GM04503 (cell line): ENCODE data around the gene KRT26.

ENCODE experiments used
- DNase-seq: peaks from one replicate; pipeline ENCODE4 v3.0.0-alpha.2; 2012; ENCODE audit warnings: low read depth

Gene KRT26

DNA sequence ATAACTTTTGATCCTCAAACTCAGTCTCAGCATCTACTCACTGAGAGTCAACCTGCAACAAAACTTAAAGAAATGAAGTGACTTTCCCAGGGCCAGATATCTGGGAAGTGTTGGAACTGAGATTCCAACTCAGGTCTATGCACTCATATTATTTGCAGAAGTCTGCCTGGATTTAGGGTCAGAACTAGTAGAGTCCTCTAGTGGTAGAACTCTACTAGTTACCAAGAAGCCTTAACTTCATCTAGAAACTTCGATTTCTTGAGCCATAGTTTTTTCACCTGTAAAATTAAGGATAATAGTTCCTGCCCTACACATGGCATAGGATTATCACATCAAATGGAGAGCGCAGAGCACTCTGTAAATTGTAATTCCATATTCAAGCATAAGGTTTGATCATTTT lies 45.1 kb downstream of the KRT26 start:
- no peak for DNase-seq

DNA sequence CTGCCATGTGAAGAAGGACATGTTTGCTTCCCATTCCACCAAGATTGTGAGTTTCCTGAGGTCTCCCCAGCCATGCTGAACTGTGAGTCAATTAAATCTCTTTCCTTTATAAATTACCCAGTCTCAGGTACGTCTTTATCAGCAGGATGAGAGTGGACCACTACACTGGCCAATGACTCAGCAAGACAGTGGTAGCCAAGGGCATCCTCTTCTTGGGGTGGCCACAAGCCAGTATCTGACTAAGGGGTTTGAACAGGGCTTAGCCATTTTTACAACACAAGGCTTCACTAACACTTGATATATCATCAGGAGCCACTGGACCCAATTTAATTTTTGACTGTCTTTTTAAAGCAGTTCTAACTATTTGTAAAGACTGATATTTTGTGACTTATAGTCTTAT lies 47.3 kb downstream of the KRT26 start:
- no peak for DNase-seq

DNA sequence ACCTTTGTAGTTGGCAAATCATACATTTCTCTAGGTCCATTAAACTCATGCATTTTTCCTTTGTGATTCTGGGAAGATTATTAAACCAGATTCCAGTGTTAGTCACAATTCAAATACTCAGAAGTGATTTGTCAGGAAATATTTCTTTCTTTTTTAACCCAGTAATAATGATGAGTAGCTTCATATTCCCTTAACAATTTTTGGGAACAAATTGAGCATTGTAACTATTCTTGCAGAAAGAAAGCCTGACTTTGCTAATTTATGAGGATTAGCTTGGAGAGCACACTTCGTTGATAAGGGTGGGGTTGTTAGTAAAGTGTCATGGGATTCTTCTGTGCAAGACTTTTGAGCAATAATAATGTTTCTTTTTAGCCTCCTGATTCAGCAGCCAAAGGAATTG lies 49.8 kb downstream of the KRT26 start:
- DNase-seq = no peak

DNA sequence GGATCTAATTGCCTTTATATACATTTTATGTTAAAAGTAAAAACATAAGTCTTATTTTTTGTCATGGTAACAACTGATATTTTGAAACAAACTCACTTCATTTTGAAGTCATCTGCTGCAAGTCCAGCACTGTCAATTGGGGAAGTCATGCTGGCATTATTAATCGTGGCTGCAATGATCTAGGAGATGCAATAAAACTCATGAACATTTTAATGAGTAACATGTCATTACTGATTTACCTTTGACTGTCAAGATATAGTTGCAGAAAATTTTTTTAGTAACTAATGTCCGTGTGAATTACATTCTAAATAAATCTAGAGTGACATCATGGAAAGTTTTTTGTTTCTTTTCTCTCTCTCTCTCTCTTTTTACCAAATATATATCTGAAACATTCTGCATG lies 51.1 kb downstream of the KRT26 start:
- DNase-seq = no peak

DNA sequence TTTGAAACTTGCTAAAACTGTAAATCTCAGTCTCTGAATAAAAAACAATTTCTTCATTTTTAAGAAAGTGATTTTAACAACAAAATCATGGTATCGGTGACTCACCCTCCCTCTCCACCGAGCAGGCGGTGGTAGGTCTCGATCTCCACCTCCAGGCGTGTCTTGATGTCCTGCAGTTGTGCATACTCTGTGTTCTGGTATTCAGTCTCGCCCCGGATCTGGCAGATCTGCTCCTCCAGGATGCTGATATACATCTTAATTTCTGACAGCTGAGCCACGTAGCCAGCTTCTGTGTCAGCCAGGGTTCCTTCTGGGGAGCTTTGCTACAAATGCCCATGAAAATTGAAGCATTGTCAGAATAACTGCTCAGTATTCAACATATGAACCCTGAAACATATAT lies 53.1 kb downstream of the KRT26 start:
- no peak for DNase-seq

DNA sequence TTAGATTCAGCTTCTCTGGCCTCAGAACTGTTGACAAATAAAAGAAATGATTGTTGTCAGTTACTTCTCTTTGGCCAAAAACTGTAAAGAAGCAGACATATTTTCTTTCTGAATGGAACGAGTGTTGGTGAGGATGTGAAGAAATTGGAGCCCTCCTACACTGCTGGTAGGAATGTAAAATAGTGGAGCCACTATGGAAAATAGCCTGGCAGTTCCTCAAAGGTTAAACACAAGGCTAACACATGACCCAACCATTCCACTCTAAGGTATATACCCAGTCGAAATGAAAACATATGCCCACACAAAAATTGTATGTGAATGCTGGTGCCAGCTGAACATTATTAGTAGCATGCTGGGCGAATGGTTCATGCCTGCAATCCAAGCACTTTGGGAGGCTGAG lies 54.2 kb downstream of the KRT26 start:
- DNase-seq = no peak
